ENCODE data around the gene CD244. TPM values are rescaled to one million over a fixed set of nuclear protein-coding genes. Genes with fewer than 3 reads are reported as not detected.

The CD244 gene
- total and polyA plus RNA-seq, 10 donors: 2.1 to 25.7 (median 16.1) TPM

- H3K4me3 ChIP-seq: peak overlapping the region in 1 of 8 donors; percentile 14
- intact Hi-C loops (cut with DNase I; ENCODE audit: low total_unique reads): no loop called here
- peak overlapping the region; percentile 38 to 89 (median 77) for H3K27ac ChIP-seq
- peaks cover 0 to 16% (median 0%) of the 10 kb centered on the region in 6 donors for H3K36me3 ChIP-seq
- 8 to 19% (median 10%) methylated on average over 8 to 9 of the region's 9 CpGs for WGBS, 5 donors
- TF ChIP-seq POLR2A (IDR thresholded peaks at IDR 0.05) (no peak), POLR2AphosphoS5 (IDR thresholded peaks at IDR 0.05) (peak; percentile 87 to 88 (median 87)), CTCF (IDR thresholded peaks at IDR 0.05 in 8 of 11, conservative IDR thresholded peaks at IDR 0.05 in 3 of 11) (peak in 10 of 11 experiments; percentile 42 to 80 (median 61))
- H3K27me3 ChIP-seq (replicated peaks in 1 of 7): no peaks in the 10 kb centered on the region
- peaks cover 24 to 64% (median 35%) of the 10 kb centered on the region in 6 donors for H3K4me1 ChIP-seq
- peak; percentile 95 for DNase-seq
- no peaks in the 10 kb centered on the region for H3K9me3 ChIP-seq
Measured at GRCh38 chr1:160837558-160838205, 25.0 kb downstream of the CD244 start.

- H3K27me3 ChIP-seq (replicated peaks in 1 of 7): no peaks in the 10 kb centered on the region
- peaks cover 24 to 59% (median 35%) of the 10 kb centered on the region in 6 donors for H3K4me1 ChIP-seq
- no peak for TF ChIP-seq POLR2AphosphoS5 (IDR thresholded peaks at IDR 0.05)
- no peak for TF ChIP-seq CTCF (IDR thresholded peaks at IDR 0.05 in 8 of 11, conservative IDR thresholded peaks at IDR 0.05 in 3 of 11)
- TF ChIP-seq POLR2A (IDR thresholded peaks at IDR 0.05): no peak
- peak overlapping the region; percentile 38 to 89 (median 66) for H3K27ac ChIP-seq
- WGBS, 5 donors: 36 to 50% (median 47%) methylated on average over 4 of the region's 4 CpGs
- H3K36me3 ChIP-seq: peaks cover 0 to 16% (median 0%) of the 10 kb centered on the region in 6 donors
- DNase-seq: no peak
- H3K9me3 ChIP-seq: no peaks in the 10 kb centered on the region
- intact Hi-C loops (cut with DNase I; ENCODE audit: low total_unique reads): no loop called here
- H3K4me3 ChIP-seq: no peak overlapping the region
Measured at GRCh38 chr1:160836981-160837557, 25.6 kb downstream of the CD244 start.

- intact Hi-C loops (cut with DNase I; ENCODE audit: low total_unique reads): no loop called here
- Histone ChIP-seq H3K36me3 (peaks cover 0 to 19% (median 0%) of the 10 kb centered on the region in 6 donors), H3K27me3 (replicated peaks in 1 of 7) (no peaks in the 10 kb centered on the region), H3K4me1 (peaks cover 24 to 57% (median 35%) of the 10 kb centered on the region in 6 donors), H3K27ac (peak overlapping the region; percentile 38 to 89 (median 66)), H3K9me3 (no peaks in the 10 kb centered on the region), H3K4me3 (no peak overlapping the region)
- TF ChIP-seq POLR2AphosphoS5 (IDR thresholded peaks at IDR 0.05): no peak
- TF ChIP-seq CTCF (IDR thresholded peaks at IDR 0.05 in 8 of 11, conservative IDR thresholded peaks at IDR 0.05 in 3 of 11): no peak
- TF ChIP-seq POLR2A (IDR thresholded peaks at IDR 0.05): no peak
- no peak for DNase-seq
- 10 to 27% (median 16%) methylated on average over 3 of the region's 3 CpGs for WGBS, 5 donors
Measured at GRCh38 chr1:160836561-160836960, 26.1 kb downstream of the CD244 start.

- peaks cover 0 to 20% (median 0%) of the 10 kb centered on the region in 6 donors for H3K36me3 ChIP-seq
- H3K27ac ChIP-seq: peak overlapping the region in 4 of 8 donors; percentile 80 to 89 (median 84)
- peaks cover 24 to 57% (median 35%) of the 10 kb centered on the region in 6 donors for H3K4me1 ChIP-seq
- DNase-seq: no peak
- no peak for TF ChIP-seq POLR2AphosphoS5 (IDR thresholded peaks at IDR 0.05)
- TF ChIP-seq CTCF (IDR thresholded peaks at IDR 0.05 in 8 of 11, conservative IDR thresholded peaks at IDR 0.05 in 3 of 11): no peak
- no peak for TF ChIP-seq POLR2A (IDR thresholded peaks at IDR 0.05)
- no peak overlapping the region for H3K4me3 ChIP-seq
- no peaks in the 10 kb centered on the region for H3K9me3 ChIP-seq
- intact Hi-C loops (cut with DNase I; ENCODE audit: low total_unique reads): no loop called here
- WGBS, 5 donors: 48 to 52% (median 50%) methylated on average over 3 of the region's 3 CpGs
- no peaks in the 10 kb centered on the region for H3K27me3 ChIP-seq (replicated peaks in 1 of 7)
Measured at GRCh38 chr1:160835751-160836150, 26.9 kb downstream of the CD244 start.
